A549 (cell line): ENCODE measurements around the gene RBM25. TPM values are rescaled to one million over a fixed set of nuclear protein-coding genes. Genes with fewer than 3 reads are reported as not detected.

Experiments used
- ATAC-seq, 2 experiments: fragments of 200-7000 bp in 1 of 2; fragments of >200 bp in 1 of 2; cut with Nextera tagmentation in 1 of 2; cut with Tn5 transposase in 1 of 2; 3 replicates each; pipeline versions ENCODE4 v1.8.0 to v1.9.1; 2018 to 2020; ENCODE audit warnings: mild to moderate bottlenecking in 1 of 2, moderate library complexity in 1 of 2
- CTCF ChIA-PET: fragments of 300-600 bp; sonication (Branson Sonifier 250); formaldehyde crosslinking; extraction: SDS; loops from one replicate; lab custom pipeline; 2021; ENCODE audit warnings: antibody characterized with exemption, inconsistent platforms; lab: Yijun Ruan, JAX
- POLR2A ChIA-PET: fragments of 350-600 bp; formaldehyde crosslinking; extraction: SDS; loops from one replicate; lab custom pipeline; 2021; ENCODE audit warnings: antibody characterized with exemption, inconsistent platforms; lab: Yijun Ruan, JAX
- DNase-seq, 2 experiments: peaks; one replicate each; pipeline versions ENCODE4 v3.0.0 to v3.0.0-alpha.2; 2011 to 2016; ENCODE audit warnings: low read depth in 1 of 2, low spot score in 1 of 2
- FAIRE-seq: peaks from 2 replicates; lab custom pipeline; 2011; peaks lifted over from hg19 to GRCh38; lab: Jason Lieb, UNC
- H3K27ac ChIP-seq, 2 experiments: fragments of >200 bp; sonication (Bioruptor Twin); formaldehyde crosslinking; 3 replicates each; pipeline ENCODE4 v1.5.1; 2016 to 2017
- H3K4me1 ChIP-seq: fragments of >200 bp; sonication (Bioruptor Twin); formaldehyde crosslinking; 3 replicates; pipeline ENCODE4 v1.6.1; 2016
- H3K4me2 ChIP-seq: fragments of >200 bp; sonication (Bioruptor Twin); formaldehyde crosslinking; 3 replicates; pipeline ENCODE4 v1.6.1; 2016
- H3K4me3 ChIP-seq: fragments of >200 bp; sonication (Bioruptor Twin); formaldehyde crosslinking; 3 replicates; pipeline ENCODE4 v1.5.1; 2016
- H3K9me3 ChIP-seq: fragments of >200 bp; sonication (Bioruptor Twin); formaldehyde crosslinking; 3 replicates; pipeline ENCODE4 v1.6.1; 2016
- BHLHE40 ChIP-seq: IDR thresholded peaks from 2 replicates; pipeline ENCODE4 v1.6.1; 2012; ENCODE audit warnings: low read depth, low read length, inconsistent platforms
- CBX2 ChIP-seq: fragments of 200-600 bp; sonication (generic); IDR thresholded peaks from 2 replicates; pipeline ENCODE4 v1.6.1; 2016; ENCODE audit warnings: low read depth, mild to moderate bottlenecking, borderline replicate concordance
- CEBPB ChIP-seq, 2 experiments: fragments of >200 bp in 1 of 2; sonication (Bioruptor Twin) in 1 of 2; formaldehyde crosslinking in 1 of 2; IDR thresholded peaks; 2 replicates each; pipeline ENCODE4 v1.6.1; 2012 to 2016
- CHD2 ChIP-seq: fragments of 150-350 bp; IDR thresholded peaks from 2 replicates; pipeline ENCODE4 v1.6.1; 2014; ENCODE audit warnings: low read length; ENCODE audit not compliant: partially characterized antibody
- CTCF ChIP-seq: fragments of >200 bp; sonication (Bioruptor Twin); formaldehyde crosslinking; IDR thresholded peaks from 3 replicates; pipeline ENCODE4 v1.5.1; 2016
- EHF ChIP-seq: fragments of 250-450 bp; sonication (Bioruptor Pico); IDR thresholded peaks from 2 replicates; pipeline ENCODE4 v1.5.0; 2020; ENCODE audit warnings: mild to moderate bottlenecking
- ELK1 ChIP-seq: fragments of 150-350 bp; IDR thresholded peaks from 2 replicates; pipeline ENCODE4 v1.6.1; 2014; ENCODE audit warnings: low read depth, mild to moderate bottlenecking, low read length
- EP300 ChIP-seq, 2 experiments: fragments of >200 bp; sonication (Bioruptor Twin); formaldehyde crosslinking; IDR thresholded peaks; 2 replicates in 1 of 2; 3 replicates in 1 of 2; pipeline ENCODE4 v1.6.1; 2016 to 2017
- HES2 ChIP-seq: fragments of >200 bp; sonication (Bioruptor Twin); formaldehyde crosslinking; IDR thresholded peaks from 2 replicates; pipeline ENCODE4 v1.6.1; 2016
- HMGXB4 ChIP-seq: fragments of 250-450 bp; sonication (Bioruptor Pico); IDR thresholded peaks from 2 replicates; pipeline ENCODE4 v1.5.0; 2021; ENCODE audit warnings: mild to moderate bottlenecking, moderate library complexity, borderline replicate concordance
- HOXB5 ChIP-seq: fragments of 250-450 bp; sonication (Bioruptor Pico); IDR thresholded peaks from 2 replicates; pipeline ENCODE4 v1.5.0; 2020; ENCODE audit warnings: mild to moderate bottlenecking, moderate library complexity
- MYC ChIP-seq: IDR thresholded peaks from 2 replicates; pipeline ENCODE4 v1.6.1; 2012; ENCODE audit warnings: mild to moderate bottlenecking, inconsistent platforms, low read length, improper control_type of control experiment, borderline replicate concordance
- NPAS2 ChIP-seq: fragments of 250-450 bp; sonication (Bioruptor Pico); IDR thresholded peaks from 2 replicates; pipeline ENCODE4 v1.8.0; 2022; ENCODE audit warnings: mild to moderate bottlenecking, moderate library complexity, borderline replicate concordance
- POLR2AphosphoS2 ChIP-seq: conservative IDR thresholded peaks from 2 replicates; pipeline ENCODE4 v1.6.1; 2012; ENCODE audit warnings: low read length, improper control_type of control experiment, inconsistent platforms
- RAD21 ChIP-seq, 2 experiments: fragments of >200 bp in 1 of 2; sonication (Bioruptor Twin) in 1 of 2; formaldehyde crosslinking in 1 of 2; IDR thresholded peaks in 1 of 2; conservative IDR thresholded peaks in 1 of 2; 2 replicates in 1 of 2; 3 replicates in 1 of 2; pipeline ENCODE4 v1.6.1; 2012 to 2018; ENCODE audit warnings: inconsistent platforms in 1 of 2
- REST ChIP-seq: fragments of 200-600 bp; sonication (generic); IDR thresholded peaks from 2 replicates; pipeline ENCODE4 v1.6.1; 2016; ENCODE audit warnings: antibody characterized with exemption, mild to moderate bottlenecking, moderate library complexity
- RNF2 ChIP-seq: fragments of 200-600 bp; sonication (generic); IDR thresholded peaks from 2 replicates; pipeline ENCODE4 v1.6.1; 2016; ENCODE audit warnings: low read depth, mild to moderate bottlenecking, antibody characterized with exemption, moderate library complexity, borderline replicate concordance
- SMC3 ChIP-seq: fragments of >200 bp; sonication (Bioruptor Twin); formaldehyde crosslinking; IDR thresholded peaks from 3 replicates; pipeline ENCODE4 v1.6.1; 2018; ENCODE audit warnings: inconsistent platforms
- WGBS: methylation state at CpG from one replicate; pipeline ENCODE4 v1.1.6; 2017; ENCODE audit errors: missing lambda C conversion rate; 5-methylcytosine and 5-hydroxymethylcytosine counted together
- polyA plus RNA-seq, 4 experiments: library from polyadenylated mRNA; depleted of rRNA in 3 of 4; stranded (reverse); fragments of >200 nt; fragmentation: RNase III in 1 of 4; extraction: RNeasy Plus Mini Kit Qiagen cat#74134 plus additional on column Dnase treatment in 1 of 4; gene quantifications; 2 replicates in 3 of 4; 3 replicates in 1 of 4; pipeline ENCODE4 v1.2.3, GENCODE V29; 2011 to 2017

The RBM25 gene
- polyA plus RNA-seq, 2 of the 4 experiments (the other 2 are of a cell fraction) = 65.1 to 87.0 TPM

GRCh38 chr14:73166399-73166798, 108.1 kb downstream of the RBM25 start:
- DNase-seq = no peak
- no peak overlapping the region for H3K4me2 ChIP-seq
- no peak overlapping the region for H3K27ac ChIP-seq
- POLR2A ChIA-PET = no interaction called here
- ATAC-seq = no peak
- no peak for TF ChIP-seq HES2
- no peak for TF ChIP-seq CBX2
- TF ChIP-seq MYC = no peak
- no peak for TF ChIP-seq EHF (CRISPR knock-in tag)
- no peak for TF ChIP-seq SMC3
- TF ChIP-seq CHD2 = no peak
- no peak for TF ChIP-seq ELK1
- TF ChIP-seq EP300 (IDR thresholded peaks at IDR 0.05) = no peak
- TF ChIP-seq NPAS2 (CRISPR knock-in tag) = no peak
- TF ChIP-seq CTCF = no peak
- TF ChIP-seq HOXB5 (CRISPR knock-in tag) = no peak
- no peak for TF ChIP-seq POLR2AphosphoS2
- no peak for TF ChIP-seq HMGXB4
- no peak for TF ChIP-seq RNF2
- TF ChIP-seq RAD21 (conservative IDR thresholded peaks at IDR 0.05 in 1 of 2, IDR thresholded peaks at IDR 0.05 in 1 of 2) = no peak
- TF ChIP-seq REST = no peak
- no peak for TF ChIP-seq CEBPB (IDR thresholded peaks at IDR 0.05)
- TF ChIP-seq BHLHE40 = no peak
- CTCF ChIA-PET = interaction anchor here (0.8 to 1.1 kb wide), 4 partner anchors 23 to 305 kb away, joined by 3 to 5 read pairs (median 3); no protein-coding TSS in a partner anchor
- H3K4me1 ChIP-seq = no peaks in the 10 kb centered on the region
- H3K4me3 ChIP-seq = no peak overlapping the region
- no peaks in the 10 kb centered on the region for H3K9me3 ChIP-seq
- WGBS = 89% methylated on average over 1 of the region's 1 CpG
- FAIRE-seq = no peak
